Testis (tissue), 2 donors: ENCODE results near the gene ITGAD.

Experiments used
- POLR2A ChIP-seq: fragments of 450-650 bp; IDR thresholded peaks from one replicate; pipeline ENCODE4 v1.6.1; 2017; ENCODE audit warnings: antibody characterized with exemption, mild to moderate bottlenecking, moderate library complexity
- TF ChIP-seq, protein P1 (sequence below), 3 experiments: fragments of 450-650 bp in 2 of 3; fragments of 200-600 bp in 1 of 3; sonication (generic) in 1 of 3; IDR thresholded peaks; one replicate each; pipeline ENCODE4 v1.5.1; 2016 to 2019; ENCODE audit warnings: antibody characterized with exemption in 3 of 3, mild to moderate bottlenecking in 2 of 3, moderate library complexity in 1 of 3

DNA sequence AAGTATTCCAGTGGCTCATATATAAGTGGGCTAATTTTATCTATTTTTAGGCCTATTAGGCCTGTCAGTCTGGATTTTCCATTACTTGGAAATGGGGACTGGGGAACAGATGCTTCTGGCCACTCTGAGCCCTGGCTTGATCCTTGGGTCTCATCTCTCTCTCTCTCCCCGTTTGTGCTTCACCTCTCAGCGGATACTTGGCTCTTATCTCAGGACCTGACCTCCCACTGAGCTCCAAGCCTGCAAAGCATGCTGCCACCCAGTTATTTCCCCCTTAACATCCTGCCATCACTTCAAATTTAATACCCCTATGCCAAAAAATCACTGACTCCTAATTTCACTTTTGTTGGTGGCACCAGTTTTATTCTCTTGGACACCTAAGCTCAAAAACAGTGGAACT lies 45.3 kb downstream of the ITGAD start:
- TF ChIP-seq, protein P1, sequence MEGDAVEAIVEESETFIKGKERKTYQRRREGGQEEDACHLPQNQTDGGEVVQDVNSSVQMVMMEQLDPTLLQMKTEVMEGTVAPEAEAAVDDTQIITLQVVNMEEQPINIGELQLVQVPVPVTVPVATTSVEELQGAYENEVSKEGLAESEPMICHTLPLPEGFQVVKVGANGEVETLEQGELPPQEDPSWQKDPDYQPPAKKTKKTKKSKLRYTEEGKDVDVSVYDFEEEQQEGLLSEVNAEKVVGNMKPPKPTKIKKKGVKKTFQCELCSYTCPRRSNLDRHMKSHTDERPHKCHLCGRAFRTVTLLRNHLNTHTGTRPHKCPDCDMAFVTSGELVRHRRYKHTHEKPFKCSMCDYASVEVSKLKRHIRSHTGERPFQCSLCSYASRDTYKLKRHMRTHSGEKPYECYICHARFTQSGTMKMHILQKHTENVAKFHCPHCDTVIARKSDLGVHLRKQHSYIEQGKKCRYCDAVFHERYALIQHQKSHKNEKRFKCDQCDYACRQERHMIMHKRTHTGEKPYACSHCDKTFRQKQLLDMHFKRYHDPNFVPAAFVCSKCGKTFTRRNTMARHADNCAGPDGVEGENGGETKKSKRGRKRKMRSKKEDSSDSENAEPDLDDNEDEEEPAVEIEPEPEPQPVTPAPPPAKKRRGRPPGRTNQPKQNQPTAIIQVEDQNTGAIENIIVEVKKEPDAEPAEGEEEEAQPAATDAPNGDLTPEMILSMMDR (IDR thresholded peaks at IDR 0.05) = no peak
- TF ChIP-seq POLR2A = no peak
